ENCODE data around the gene ZNF326.

The ZNF326 gene

GRCh38 chr1:90074970-90075391, 80.1 kb downstream of the ZNF326 start:
- no peak for DNase-seq (ENCODE audit: low read depth in 2 of 2)

- DNase-seq (ENCODE audit: low read depth in 2 of 2), result no peak
Observed at GRCh38 chr1:90083995-90084394, 89.1 kb downstream of the ZNF326 start.

Measured in stimulated activated CD4-positive, alpha-beta T cell treated with anti-CD3 and anti-CD28 coated beads, Interleukin-15, amount 100 ng/mL, for 48 hours (primary cell).